SK-N-SH (cell line): ENCODE data around the gene OR5K1.

Source experiments
- ELF1 ChIP-seq: IDR thresholded peaks from 2 replicates; pipeline ENCODE4 v1.4.0; 2012
- EP300 ChIP-seq, 2 experiments: IDR thresholded peaks; 2 replicates each; pipeline versions ENCODE4 v1.4.0 to v1.6.1; 2012; ENCODE audit warnings: borderline replicate concordance in 1 of 2, low read depth in 1 of 2, low read length in 1 of 2
- EZH2phosphoT487 ChIP-seq: fragments of 200-600 bp; sonication (generic); IDR thresholded peaks from 2 replicates; pipeline ENCODE4 v1.6.1; 2017; ENCODE audit warnings: low read depth, mixed run types, mild to moderate bottlenecking, antibody characterized with exemption, moderate library complexity, borderline replicate concordance
- GABPA ChIP-seq: IDR thresholded peaks from 2 replicates; pipeline ENCODE4 v1.4.0; 2012; ENCODE audit warnings: low read depth, mild to moderate bottlenecking
- JUND ChIP-seq: IDR thresholded peaks from 2 replicates; pipeline ENCODE4 v1.4.0; 2012
- MXI1 ChIP-seq: IDR thresholded peaks from 2 replicates; pipeline ENCODE4 v1.6.1; 2012; ENCODE audit warnings: mild to moderate bottlenecking, low read depth, low read length, improper control_type of control experiment
- POLR2AphosphoS5 ChIP-seq: IDR thresholded peaks from 2 replicates; pipeline ENCODE4 v1.6.1; 2012; ENCODE audit warnings: low read depth, low read length
- RCOR1 ChIP-seq: fragments of 150-350 bp; IDR thresholded peaks from 2 replicates; pipeline ENCODE4 v1.6.1; 2017; ENCODE audit warnings: antibody characterized with exemption, low read length
- TCF12 ChIP-seq: IDR thresholded peaks from 2 replicates; pipeline ENCODE4 v1.4.0; 2012
- YY1 ChIP-seq: IDR thresholded peaks from 2 replicates; pipeline ENCODE4 v1.4.0; 2012; ENCODE audit warnings: low read depth, mild to moderate bottlenecking
- TF ChIP-seq, protein P1 (sequence below): fragments of 200-600 bp; sonication (generic); IDR thresholded peaks from 2 replicates; pipeline ENCODE4 v1.6.1; 2017; ENCODE audit warnings: antibody characterized with exemption, mild to moderate bottlenecking, moderate library complexity

DNA sequence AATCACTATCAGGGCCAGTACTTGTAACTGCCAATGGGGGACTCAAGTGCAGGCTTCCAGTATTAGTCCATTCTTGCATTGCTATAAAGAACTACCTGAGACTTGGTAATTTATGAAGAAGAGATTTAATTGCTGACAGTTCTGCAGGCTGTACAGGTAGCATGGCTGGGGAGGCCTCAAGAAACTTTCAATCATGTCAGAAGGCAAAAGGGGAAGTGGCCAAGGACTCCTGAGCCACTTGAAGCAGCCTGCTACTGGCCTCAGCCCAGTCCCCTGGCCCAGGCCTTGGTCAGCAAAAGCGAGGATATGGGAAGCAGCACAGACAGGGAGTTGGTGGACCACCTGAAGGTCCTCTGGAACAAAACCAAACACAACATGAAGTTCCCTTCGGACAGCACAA, 29.2 kb upstream of the OR5K1 start:
- no peak for TF ChIP-seq ELF1
- TF ChIP-seq, protein P1, sequence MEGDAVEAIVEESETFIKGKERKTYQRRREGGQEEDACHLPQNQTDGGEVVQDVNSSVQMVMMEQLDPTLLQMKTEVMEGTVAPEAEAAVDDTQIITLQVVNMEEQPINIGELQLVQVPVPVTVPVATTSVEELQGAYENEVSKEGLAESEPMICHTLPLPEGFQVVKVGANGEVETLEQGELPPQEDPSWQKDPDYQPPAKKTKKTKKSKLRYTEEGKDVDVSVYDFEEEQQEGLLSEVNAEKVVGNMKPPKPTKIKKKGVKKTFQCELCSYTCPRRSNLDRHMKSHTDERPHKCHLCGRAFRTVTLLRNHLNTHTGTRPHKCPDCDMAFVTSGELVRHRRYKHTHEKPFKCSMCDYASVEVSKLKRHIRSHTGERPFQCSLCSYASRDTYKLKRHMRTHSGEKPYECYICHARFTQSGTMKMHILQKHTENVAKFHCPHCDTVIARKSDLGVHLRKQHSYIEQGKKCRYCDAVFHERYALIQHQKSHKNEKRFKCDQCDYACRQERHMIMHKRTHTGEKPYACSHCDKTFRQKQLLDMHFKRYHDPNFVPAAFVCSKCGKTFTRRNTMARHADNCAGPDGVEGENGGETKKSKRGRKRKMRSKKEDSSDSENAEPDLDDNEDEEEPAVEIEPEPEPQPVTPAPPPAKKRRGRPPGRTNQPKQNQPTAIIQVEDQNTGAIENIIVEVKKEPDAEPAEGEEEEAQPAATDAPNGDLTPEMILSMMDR = no peak
- no peak for TF ChIP-seq TCF12
- no peak for TF ChIP-seq EZH2phosphoT487
- no peak for TF ChIP-seq GABPA
- no peak for TF ChIP-seq MXI1
- TF ChIP-seq JUND = no peak
- no peak for TF ChIP-seq EP300 (IDR thresholded peaks at IDR 0.05; ENCODE audit: borderline replicate concordance in 1 of 2, low read depth in 1 of 2, low read length in 1 of 2)
- no peak for TF ChIP-seq RCOR1
- TF ChIP-seq YY1 = no peak
- no peak for TF ChIP-seq POLR2AphosphoS5
